Vagina (tissue), 2 donors: ENCODE data around the gene MX2.

Source experiments
- CTCF ChIP-seq, 3 experiments: fragments of 450-650 bp in 2 of 3; fragments of 200-600 bp in 1 of 3; sonication (generic) in 1 of 3; IDR thresholded peaks; one replicate each; pipeline ENCODE4 v1.5.1; 2017 to 2019; ENCODE audit warnings: antibody characterized with exemption in 3 of 3, mild to moderate bottlenecking in 2 of 3, moderate library complexity in 2 of 3
- POLR2A ChIP-seq, 2 donors: fragments of 450-650 bp; IDR thresholded peaks; one replicate each; pipeline ENCODE4 v1.6.1; 2017; ENCODE audit warnings: antibody characterized with exemption in 2 of 2, mild to moderate bottlenecking in 2 of 2, moderate library complexity in 2 of 2

GRCh38 chr21:41441546-41441945, 79.7 kb downstream of the MX2 start:
- no peak for TF ChIP-seq CTCF (IDR thresholded peaks at IDR 0.05)
- no peak for TF ChIP-seq POLR2A (IDR thresholded peaks at IDR 0.05)
